HG02798 (cell line): Measurements from ENCODE around the gene CFAP58.
A peak's percentile ranks its signal among the peaks of the same experiment; 100 is the strongest.

Experiments
- ATAC-seq: cut with Tn5 transposase; IDR thresholded peaks from one replicate; pipeline ENCODE4 v1.9.1; 2021; ENCODE audit warnings: mild to moderate bottlenecking; ENCODE audit not compliant: unreplicated experiment, poor library complexity

The CFAP58 gene

GRCh38 chr10:104353325-104354048, at the start of gene CFAP58:
TSS of gene CFAP58 (plus strand) at chr10:104353833. CDS start at chr10:104353898, 65 bp downstream.
- peak; percentile 72 for ATAC-seq

GRCh38 chr10:104304356-104304745, 49.3 kb upstream of the CFAP58 start:
- no peak for ATAC-seq

- no peak for ATAC-seq
Observed at GRCh38 chr10:104304927-104305326, 48.7 kb upstream of the CFAP58 start.

GRCh38 chr10:104306897-104307296, 46.7 kb upstream of the CFAP58 start:
- no peak for ATAC-seq

DNA sequence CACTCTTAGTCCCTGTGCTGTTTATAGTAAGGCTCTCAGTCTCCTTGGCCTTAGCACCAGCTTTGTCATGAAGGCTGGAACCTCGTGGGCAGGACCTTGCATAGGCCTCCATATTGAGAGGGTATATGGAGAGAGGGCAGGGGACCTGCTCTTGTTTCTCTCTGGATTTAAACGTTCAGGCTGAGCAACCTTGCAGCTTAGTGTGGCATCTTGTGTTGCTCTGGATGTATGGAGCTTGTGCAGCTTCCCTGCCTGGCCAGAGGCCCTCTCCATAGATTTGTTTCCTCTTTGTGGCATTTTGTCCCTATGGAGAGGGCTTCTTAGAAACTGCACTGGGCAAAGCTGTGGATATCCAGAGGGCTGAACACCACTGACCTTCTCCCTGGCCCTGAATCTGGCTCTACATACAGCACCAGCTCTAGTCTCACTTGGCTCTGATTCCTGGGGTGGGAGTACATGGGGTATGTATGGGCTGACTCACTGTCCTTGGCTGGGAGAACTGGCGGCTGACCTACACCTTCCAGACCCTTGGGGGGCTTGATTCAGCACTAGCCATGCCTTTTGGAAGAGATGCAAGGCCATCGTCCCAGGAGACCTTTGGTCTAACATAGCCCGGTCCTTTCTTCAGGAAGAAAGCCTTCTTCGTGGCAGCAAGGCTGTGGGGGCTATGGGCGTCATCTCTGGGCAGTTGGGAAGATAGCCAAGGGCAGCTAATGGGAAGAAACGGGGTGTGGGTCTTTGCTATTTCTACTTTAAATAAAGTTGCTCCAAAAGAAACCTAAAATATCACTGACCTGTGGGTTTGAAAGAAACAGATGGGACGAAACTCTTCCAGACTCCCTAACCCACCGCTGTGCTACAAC, 45.8 kb upstream of the CFAP58 start:
- ATAC-seq: no peak

- peak; percentile 77 for ATAC-seq
Observed at GRCh38 chr10:104308439-104308903, 45.2 kb upstream of the CFAP58 start.

- no peak for ATAC-seq
Observed at GRCh38 chr10:104309980-104310978, 43.4 kb upstream of the CFAP58 start.

GRCh38 chr10:104311184-104311720, 42.4 kb upstream of the CFAP58 start:
- no peak for ATAC-seq

GRCh38 chr10:104314591-104315485, 38.8 kb upstream of the CFAP58 start:
- ATAC-seq: no peak

DNA sequence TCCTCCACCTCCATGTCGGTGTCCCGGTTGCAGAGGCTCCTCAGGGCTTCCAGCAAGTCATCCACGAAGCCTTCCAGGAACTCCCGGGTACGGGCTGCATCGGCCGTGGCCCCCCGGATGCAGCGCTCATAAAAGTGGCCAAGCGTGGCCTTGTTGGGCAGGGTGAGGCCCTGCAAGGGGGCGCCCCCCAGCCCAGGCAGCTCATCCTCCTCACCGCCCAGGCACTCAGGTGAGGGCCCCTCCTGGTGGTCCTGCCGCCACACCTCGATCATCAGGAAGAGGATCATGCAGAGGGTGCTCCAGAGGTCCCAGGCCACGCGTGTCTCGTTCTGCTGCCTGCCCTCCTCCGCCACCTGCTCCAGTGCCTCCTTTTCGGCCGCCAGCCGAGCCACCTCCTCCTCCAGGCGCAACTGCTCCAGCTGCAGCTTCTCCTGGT, 38.1 kb upstream of the CFAP58 start:
- no peak for ATAC-seq

DNA sequence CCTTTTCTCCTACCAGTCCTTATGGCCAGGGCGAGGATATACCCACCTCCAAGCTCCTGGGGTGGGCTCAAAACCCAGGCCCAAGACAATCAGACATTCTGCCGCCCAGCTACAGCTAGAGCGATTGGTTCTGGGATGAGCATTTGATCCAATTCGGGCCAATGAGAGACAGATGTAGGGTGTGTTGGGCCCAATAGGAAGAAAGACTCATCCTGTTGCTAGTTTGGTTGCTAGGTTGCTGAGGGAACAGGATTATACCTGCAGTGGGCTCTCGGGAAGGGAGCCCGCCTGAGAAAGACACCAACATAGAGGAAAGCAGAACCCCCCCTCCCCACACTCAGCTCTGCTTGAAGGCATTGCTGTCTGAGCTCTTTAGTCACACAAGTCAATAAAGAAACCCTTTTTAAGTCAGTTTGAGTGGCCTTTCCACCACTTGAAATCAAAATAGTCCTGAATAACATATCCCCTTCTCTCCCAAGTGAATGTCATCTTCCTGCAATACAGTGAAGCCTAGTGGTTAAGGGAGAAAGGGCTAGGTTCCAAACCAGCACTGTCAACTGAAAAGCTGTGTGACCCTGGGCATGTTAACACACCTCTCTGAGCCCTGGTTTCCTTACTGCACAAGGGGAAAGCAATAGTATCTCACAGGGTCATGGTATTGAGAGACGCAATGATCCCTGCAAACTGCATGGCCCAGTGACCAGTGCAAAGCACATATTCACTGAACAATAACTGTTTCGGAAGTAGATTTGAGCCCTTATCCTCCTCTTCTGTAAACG, 37.1 kb upstream of the CFAP58 start:
- no peak for ATAC-seq

DNA sequence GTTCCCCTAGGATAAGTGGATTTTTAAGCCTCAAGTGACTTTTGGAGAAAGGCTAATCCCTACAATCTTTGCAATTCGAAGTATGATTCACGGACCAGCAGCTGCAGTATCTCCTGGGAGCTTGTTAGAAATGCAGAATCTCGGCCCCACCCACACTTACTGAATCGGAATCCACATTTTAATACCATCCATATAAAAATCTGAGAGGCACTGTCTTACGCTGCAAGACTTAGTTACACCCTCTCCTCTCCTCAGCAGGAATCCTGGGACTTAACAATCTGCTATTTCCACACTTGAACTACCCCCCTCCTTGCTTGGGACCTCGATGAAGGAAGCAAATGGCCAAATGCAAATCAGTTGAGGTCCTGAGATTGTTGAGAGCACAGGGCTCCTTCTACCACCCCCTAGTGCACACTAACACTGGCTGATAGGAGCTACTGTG, 36.3 kb upstream of the CFAP58 start:
- ATAC-seq: no peak

DNA sequence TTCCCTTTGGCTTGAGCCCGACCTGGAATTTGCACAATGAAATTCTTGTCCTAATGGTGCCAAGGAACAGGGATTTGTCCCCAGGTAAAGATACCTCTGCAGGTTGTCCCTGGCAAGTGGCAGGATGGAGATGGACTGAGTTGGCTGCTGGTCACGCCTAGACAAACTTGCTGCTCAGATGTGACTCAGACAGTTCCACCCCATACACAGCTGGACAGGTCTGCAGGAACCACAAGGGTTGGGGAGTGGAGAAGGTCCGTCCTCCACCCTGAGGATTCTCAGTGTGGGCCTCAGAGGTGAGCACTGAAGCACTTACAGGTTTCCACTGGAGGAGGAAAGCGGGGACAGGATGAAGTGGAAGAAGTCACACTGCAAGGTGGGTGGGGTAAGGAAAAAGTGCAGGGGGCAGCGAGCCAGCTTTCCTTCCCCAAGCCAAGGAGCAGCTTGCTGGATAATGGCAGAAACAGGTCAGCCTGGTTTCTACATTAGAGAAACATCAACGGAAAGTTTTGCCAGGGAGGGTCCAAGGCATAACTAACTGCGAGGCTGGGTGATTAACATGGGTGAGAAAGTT, 35.8 kb upstream of the CFAP58 start:
- no peak for ATAC-seq

DNA sequence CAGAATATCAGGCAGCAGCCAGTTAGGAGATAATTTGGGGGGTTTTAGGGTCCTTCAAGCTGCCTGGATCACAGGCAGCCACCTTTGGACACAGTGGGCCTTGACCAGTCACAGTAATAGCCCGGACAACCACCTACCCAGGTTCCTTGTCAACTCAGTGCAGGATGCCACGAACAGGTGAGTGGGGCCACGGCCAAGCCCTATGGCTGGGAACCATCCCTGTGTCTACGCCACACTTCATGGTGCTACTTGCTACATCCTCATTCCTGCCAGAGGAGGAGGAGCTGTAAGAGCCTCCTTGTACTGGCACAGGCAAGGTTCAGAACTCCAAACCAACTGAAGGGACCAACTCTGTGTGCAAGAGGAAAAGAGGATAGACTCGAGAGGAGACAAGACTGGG, 35.3 kb upstream of the CFAP58 start:
- no peak for ATAC-seq

GRCh38 chr10:104318810-104319741, 34.6 kb upstream of the CFAP58 start:
- ATAC-seq: no peak

DNA sequence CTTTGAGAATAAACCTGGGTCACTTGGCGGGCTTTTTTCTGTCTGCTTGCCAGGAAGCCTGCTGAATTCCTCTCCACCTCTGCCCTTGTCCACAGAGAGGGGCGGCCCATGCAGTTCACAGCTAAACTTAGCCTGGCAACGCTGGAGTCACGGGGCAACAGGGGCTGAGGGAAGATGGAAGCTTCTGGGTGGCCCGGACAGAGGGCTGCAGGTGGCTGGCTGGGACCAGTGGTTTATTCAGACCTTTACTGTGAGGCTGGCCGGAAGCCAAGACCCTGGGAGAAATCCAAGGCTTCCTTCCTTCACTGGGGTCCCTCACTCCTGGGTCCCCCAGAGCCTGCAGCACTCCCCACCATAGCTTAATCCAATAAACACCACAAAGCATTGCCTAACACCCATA, 32.4 kb upstream of the CFAP58 start:
- no peak for ATAC-seq
